B cell (primary cell): ENCODE measurements around the gene TRABD2B.

Source experiments
- EZH2 ChIP-seq: IDR thresholded peaks from 2 replicates; pipeline ENCODE4 v1.6.1; 2012; ENCODE audit warnings: borderline replicate concordance, low read depth, mild to moderate bottlenecking, moderate library complexity, low read length; ENCODE audit not compliant: insufficient read depth, poor library complexity, severe bottlenecking
- TF ChIP-seq, protein P1 (sequence below): fragments of 200-600 bp; IDR thresholded peaks from one replicate; pipeline ENCODE4 v1.8.0; 2022; ENCODE audit warnings: antibody characterized with exemption, mild to moderate bottlenecking

DNA sequence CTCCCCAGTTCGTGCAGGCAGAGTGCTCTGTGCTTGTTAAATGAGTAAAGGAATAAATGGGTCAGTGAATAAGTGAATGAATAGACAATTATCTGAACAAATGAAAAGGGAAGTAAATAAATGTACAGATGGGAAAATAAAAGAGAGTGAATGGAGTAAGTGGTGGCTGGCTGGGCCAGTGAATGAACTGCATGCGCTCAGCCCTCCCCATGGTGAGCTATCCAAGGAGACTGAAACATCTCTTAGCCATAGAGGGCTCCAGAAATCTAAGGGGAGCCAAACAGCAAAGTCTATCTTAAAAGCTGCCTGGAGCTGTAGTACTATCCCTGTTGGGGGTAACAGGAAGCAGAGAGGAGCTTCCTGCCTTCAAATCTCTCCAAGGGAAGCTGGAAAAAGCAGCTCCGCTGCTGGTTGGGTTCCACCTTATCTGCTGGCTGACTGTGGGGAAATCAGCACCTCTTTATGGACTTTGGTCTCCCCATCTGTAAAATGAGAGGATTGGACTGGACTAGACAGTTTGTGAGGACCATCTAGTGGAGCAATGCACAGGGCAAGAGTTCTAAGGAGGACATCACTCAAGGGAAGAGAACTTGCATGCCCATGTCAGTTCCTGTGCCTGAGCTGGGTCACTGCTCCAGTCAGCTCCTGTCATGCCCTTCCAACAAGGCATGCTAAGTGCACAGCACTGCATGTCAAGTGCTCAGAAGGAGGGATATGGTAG is 77.9 kb downstream of the TRABD2B start:
- TF ChIP-seq, protein P1, sequence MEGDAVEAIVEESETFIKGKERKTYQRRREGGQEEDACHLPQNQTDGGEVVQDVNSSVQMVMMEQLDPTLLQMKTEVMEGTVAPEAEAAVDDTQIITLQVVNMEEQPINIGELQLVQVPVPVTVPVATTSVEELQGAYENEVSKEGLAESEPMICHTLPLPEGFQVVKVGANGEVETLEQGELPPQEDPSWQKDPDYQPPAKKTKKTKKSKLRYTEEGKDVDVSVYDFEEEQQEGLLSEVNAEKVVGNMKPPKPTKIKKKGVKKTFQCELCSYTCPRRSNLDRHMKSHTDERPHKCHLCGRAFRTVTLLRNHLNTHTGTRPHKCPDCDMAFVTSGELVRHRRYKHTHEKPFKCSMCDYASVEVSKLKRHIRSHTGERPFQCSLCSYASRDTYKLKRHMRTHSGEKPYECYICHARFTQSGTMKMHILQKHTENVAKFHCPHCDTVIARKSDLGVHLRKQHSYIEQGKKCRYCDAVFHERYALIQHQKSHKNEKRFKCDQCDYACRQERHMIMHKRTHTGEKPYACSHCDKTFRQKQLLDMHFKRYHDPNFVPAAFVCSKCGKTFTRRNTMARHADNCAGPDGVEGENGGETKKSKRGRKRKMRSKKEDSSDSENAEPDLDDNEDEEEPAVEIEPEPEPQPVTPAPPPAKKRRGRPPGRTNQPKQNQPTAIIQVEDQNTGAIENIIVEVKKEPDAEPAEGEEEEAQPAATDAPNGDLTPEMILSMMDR: no peak
- no peak for TF ChIP-seq EZH2
